GM23248 (cell line): ENCODE measurements around the gene ART5.

Experiments
- EZH2 ChIP-seq: fragments of 200-600 bp; sonication (generic); IDR thresholded peaks from 2 replicates; pipeline ENCODE4 v1.6.1; 2018; ENCODE audit warnings: antibody characterized with exemption, mild to moderate bottlenecking; ENCODE audit not compliant: insufficient read depth, poor library complexity, severe bottlenecking
- EZH2phosphoT487 ChIP-seq: fragments of 200-600 bp; sonication (generic); IDR thresholded peaks from 2 replicates; pipeline ENCODE4 v1.6.1; 2018; ENCODE audit warnings: antibody characterized with exemption, moderate library complexity, mild to moderate bottlenecking, low read depth; ENCODE audit not compliant: insufficient read depth

DNA sequence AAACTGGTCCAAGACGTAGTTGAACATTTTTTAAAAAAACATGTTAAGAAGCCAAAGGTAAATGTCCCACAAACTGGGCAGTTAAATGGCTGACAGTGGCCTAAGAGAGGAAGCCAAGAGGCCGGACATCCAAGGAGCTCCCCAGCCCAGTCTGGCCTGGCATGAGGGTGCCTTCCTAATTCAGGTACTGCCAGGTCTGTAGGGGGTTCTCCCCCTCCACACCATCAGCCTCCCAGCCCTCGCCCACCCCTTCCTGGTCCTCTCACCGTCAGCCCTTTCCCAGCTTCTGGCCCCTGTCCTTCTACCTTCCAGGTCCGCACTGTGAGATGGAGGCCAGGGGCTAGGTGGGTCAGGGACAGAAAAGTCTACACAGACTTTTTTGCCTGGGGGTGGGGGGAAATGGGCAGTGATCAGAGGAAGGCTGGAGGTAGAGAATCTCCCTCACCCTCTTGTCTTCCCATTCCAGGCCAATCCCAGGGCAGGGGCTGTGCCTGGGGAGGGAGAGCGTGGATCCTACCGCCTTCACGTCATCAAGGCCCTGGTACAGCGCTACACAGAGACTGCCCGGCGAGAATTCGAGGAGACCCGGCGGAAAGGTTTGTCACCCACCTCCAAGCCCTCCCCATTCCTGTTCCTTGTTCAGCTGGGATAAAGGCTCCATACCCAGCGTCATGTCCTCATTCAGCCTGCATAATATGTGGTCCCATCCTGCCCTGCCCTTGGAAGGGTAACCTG lies 6.0 kb downstream of the ART5 start:
- TF ChIP-seq EZH2phosphoT487: no peak
- no peak for TF ChIP-seq EZH2
